ENCODE data around the gene IRF8. TPM values are rescaled to one million over a fixed set of nuclear protein-coding genes. Genes with fewer than 3 reads are reported as not detected.

IRF8 gene
- total RNA-seq, 1 donor from 2014 or later = 1.5 TPM

DNA sequence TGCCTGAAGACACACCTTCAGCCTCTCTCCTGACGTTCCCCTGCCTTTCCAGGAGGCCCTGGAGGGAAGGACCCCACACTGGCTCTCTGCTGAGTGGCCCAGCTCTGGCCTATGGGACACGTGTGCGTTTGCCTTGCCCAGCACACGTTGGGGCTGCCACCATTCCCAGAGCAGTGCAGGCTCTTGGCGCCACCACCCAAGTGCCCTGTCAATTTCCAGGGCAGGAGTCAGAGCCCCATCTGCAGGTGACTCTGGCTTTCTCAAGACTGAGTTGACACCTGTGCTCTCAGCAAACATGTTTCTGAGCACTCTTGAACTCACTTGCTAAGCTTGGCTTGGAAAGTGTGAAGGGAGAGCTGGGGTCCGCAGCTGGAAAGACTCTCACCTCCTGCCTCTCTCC, 4.7 kb upstream of the IRF8 start:
- DNase-seq (ENCODE audit: low spot score) = no peak

DNA sequence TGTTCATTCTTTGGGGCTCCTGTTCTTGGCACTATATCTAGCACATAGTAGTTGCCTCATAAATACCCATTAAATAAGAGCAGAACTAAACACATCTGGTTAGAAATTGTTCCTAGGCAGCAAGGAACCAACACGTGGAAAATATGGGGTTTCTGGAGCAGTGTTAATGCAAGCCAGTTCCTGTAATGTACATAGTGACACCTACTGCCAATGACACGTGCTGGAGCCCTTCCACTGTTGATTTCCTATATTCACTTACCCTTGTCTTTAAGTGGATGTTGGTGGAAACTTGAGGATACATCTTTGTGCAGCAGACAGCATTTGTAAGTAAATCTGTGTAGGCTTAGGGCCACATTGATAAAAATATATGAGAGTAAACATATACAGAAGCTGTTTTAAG, 1.6 kb upstream of the IRF8 start:
- Mint-ChIP-seq H3K4me1 (ENCODE audit: unreplicated experiment) (peaks cover 6% of the 10 kb centered on the region), H3K4me3 (ENCODE audit: unreplicated experiment) (no peak overlapping the region)
- TF ChIP-seq, protein P1, sequence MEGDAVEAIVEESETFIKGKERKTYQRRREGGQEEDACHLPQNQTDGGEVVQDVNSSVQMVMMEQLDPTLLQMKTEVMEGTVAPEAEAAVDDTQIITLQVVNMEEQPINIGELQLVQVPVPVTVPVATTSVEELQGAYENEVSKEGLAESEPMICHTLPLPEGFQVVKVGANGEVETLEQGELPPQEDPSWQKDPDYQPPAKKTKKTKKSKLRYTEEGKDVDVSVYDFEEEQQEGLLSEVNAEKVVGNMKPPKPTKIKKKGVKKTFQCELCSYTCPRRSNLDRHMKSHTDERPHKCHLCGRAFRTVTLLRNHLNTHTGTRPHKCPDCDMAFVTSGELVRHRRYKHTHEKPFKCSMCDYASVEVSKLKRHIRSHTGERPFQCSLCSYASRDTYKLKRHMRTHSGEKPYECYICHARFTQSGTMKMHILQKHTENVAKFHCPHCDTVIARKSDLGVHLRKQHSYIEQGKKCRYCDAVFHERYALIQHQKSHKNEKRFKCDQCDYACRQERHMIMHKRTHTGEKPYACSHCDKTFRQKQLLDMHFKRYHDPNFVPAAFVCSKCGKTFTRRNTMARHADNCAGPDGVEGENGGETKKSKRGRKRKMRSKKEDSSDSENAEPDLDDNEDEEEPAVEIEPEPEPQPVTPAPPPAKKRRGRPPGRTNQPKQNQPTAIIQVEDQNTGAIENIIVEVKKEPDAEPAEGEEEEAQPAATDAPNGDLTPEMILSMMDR (IDR thresholded peaks at IDR 0.05; ENCODE audit: unreplicated experiment) = no peak

More for the DNA sequence above, 4.7 kb upstream of the IRF8 start:
- no peaks in the 10 kb centered on the region for H3K9me3 Mint-ChIP-seq (ENCODE audit: unreplicated experiment)
- TF ChIP-seq, protein P1 (IDR thresholded peaks at IDR 0.05; ENCODE audit: unreplicated experiment) = no peak
- no peaks in the 10 kb centered on the region for H3K36me3 Mint-ChIP-seq (ENCODE audit: low read depth, unreplicated experiment)
- peaks cover 7% of the 10 kb centered on the region for H3K4me1 Mint-ChIP-seq (ENCODE audit: unreplicated experiment)
- H3K27ac Mint-ChIP-seq (ENCODE audit: unreplicated experiment) = no peak overlapping the region
- no peak overlapping the region for H3K4me3 Mint-ChIP-seq (ENCODE audit: unreplicated experiment)
- H3K27me3 Mint-ChIP-seq (ENCODE audit: unreplicated experiment) = peaks cover 12% of the 10 kb centered on the region

DNA sequence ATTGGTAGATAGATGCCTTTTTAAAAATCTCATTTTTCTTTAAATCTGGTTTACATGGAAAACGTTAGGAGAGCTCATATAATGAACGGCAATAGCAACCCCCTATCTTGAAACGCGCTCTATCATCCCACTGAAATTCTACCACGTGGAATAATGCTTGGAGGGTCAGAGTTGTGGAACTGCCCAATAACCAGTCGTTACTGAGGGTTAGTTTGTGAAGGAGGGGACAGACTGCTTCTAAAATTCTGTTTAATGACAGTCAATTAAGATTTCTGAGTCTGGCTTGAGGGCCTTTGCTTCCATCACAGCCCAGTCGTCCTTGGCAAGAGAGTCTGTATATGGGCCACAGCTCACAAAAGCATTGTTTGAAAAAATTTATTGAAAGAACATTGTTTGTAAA, 482 bp downstream of the IRF8 start:
- TF ChIP-seq, protein P1 (IDR thresholded peaks at IDR 0.05; ENCODE audit: unreplicated experiment) = no peak

More for the DNA sequence above, 1.6 kb upstream of the IRF8 start:
- no peak overlapping the region for H3K27ac Mint-ChIP-seq (ENCODE audit: unreplicated experiment)
- H3K27me3 Mint-ChIP-seq (ENCODE audit: unreplicated experiment) = peaks cover 12% of the 10 kb centered on the region
- DNase-seq (ENCODE audit: low spot score) = no peak
- no peaks in the 10 kb centered on the region for H3K36me3 Mint-ChIP-seq (ENCODE audit: low read depth, unreplicated experiment)
- no peaks in the 10 kb centered on the region for H3K9me3 Mint-ChIP-seq (ENCODE audit: unreplicated experiment)

DNA sequence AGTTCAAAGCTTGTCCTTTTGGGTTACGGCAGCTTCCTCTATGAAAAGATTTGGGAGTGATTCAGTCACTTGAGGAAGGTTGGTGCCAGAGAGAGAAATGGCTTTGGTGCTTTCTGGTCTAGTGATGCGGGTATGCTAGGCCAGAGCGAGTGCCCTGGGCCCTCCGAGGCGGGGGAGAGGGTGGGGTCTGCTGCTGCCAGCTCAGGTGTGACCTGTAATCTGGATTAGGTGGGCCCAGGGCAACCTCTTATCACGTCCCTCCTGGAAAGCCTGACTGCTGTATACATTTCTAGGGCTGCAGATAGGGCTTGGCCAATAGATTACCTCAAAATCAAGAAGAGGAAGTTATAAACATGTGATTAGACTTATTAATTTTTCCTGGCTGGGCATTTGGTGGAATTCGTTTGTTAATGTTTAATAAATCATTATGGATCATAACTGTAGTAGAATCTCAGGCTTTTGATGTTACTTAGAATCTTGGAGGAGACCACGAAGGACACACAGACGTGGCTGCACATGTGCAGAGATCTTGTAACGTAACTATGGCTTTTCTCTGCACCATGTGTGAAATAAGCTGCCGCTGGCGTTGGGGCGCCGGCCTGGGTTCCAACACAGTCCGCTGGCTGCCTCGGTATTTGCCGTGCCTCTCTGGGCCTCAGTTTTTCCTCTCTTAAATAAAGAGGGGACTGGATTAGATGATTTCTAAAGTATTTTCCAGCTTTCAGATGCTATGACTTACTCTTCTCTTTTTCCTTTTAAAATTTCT, 1.2 kb downstream of the IRF8 start:
- no peak overlapping the region for H3K4me3 Mint-ChIP-seq (ENCODE audit: unreplicated experiment)
- H3K9me3 Mint-ChIP-seq (ENCODE audit: unreplicated experiment) = no peaks in the 10 kb centered on the region
- TF ChIP-seq, protein P1 (IDR thresholded peaks at IDR 0.05; ENCODE audit: unreplicated experiment) = no peak
- H3K27ac Mint-ChIP-seq (ENCODE audit: unreplicated experiment) = no peak overlapping the region
- H3K36me3 Mint-ChIP-seq (ENCODE audit: low read depth, unreplicated experiment) = no peaks in the 10 kb centered on the region
- peaks cover 8% of the 10 kb centered on the region for H3K27me3 Mint-ChIP-seq (ENCODE audit: unreplicated experiment)
- no peak for DNase-seq (ENCODE audit: low spot score)
- peaks cover 6% of the 10 kb centered on the region for H3K4me1 Mint-ChIP-seq (ENCODE audit: unreplicated experiment)

More for the DNA sequence above, 482 bp downstream of the IRF8 start:
- DNase-seq (ENCODE audit: low spot score) = no peak
- H3K27me3 Mint-ChIP-seq (ENCODE audit: unreplicated experiment) = peaks cover 8% of the 10 kb centered on the region
- no peaks in the 10 kb centered on the region for H3K9me3 Mint-ChIP-seq (ENCODE audit: unreplicated experiment)
- H3K4me1 Mint-ChIP-seq (ENCODE audit: unreplicated experiment) = peaks cover 6% of the 10 kb centered on the region
- H3K27ac Mint-ChIP-seq (ENCODE audit: unreplicated experiment) = no peak overlapping the region
- H3K4me3 Mint-ChIP-seq (ENCODE audit: unreplicated experiment) = peak overlapping the region; percentile 77
- no peaks in the 10 kb centered on the region for H3K36me3 Mint-ChIP-seq (ENCODE audit: low read depth, unreplicated experiment)

DNA sequence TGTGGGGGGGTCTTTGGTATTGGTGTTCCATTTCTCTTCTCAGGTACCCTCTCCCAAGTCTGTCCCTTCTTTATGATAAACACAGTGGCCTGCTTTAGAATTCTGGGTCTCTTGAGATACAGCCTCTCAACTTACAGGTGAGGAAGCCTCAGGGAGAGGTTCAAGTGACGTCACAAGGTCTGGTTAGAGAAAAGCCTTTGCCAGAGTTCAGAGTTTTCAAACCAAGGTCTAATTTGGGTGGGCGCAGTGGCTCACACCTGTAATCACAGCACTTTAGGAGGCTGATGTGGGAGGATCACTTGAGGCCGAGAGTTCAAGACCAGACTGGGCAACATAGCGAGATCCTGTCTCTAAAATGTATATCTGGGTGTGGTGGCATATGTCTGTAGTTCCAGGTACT, 2.1 kb downstream of the IRF8 start:
- H3K27ac Mint-ChIP-seq (ENCODE audit: unreplicated experiment) = no peak overlapping the region
- H3K9me3 Mint-ChIP-seq (ENCODE audit: unreplicated experiment) = no peaks in the 10 kb centered on the region
- H3K27me3 Mint-ChIP-seq (ENCODE audit: unreplicated experiment) = peaks cover 3% of the 10 kb centered on the region
- H3K4me3 Mint-ChIP-seq (ENCODE audit: unreplicated experiment) = no peak overlapping the region
- H3K4me1 Mint-ChIP-seq (ENCODE audit: unreplicated experiment) = peaks cover 6% of the 10 kb centered on the region
- no peaks in the 10 kb centered on the region for H3K36me3 Mint-ChIP-seq (ENCODE audit: low read depth, unreplicated experiment)
- TF ChIP-seq, protein P1 (IDR thresholded peaks at IDR 0.05; ENCODE audit: unreplicated experiment) = no peak
- DNase-seq (ENCODE audit: low spot score) = no peak
